Vagina (tissue), 2 donors: ENCODE measurements around the gene MPP7. TPM values are rescaled to one million over a fixed set of nuclear protein-coding genes. Genes with fewer than 3 reads are reported as not detected.

Experiments used
- DNase-seq, 2 donors: peaks; one replicate each; pipeline ENCODE4 v3.0.0-alpha.2; 2017; ENCODE audit errors: extremely low spot score in 2 of 2
- H3K27ac ChIP-seq: fragments of 200-600 bp; sonication (generic); one replicate; pipeline ENCODE4 v1.5.1; 2019
- H3K27me3 ChIP-seq: fragments of 200-600 bp; sonication (generic); one replicate; pipeline ENCODE4 v1.5.1; 2019
- H3K36me3 ChIP-seq, 2 donors: fragments of 200-600 bp; sonication (generic); one replicate each; pipeline ENCODE4 v1.5.1; 2017 to 2019
- H3K4me1 ChIP-seq: fragments of 200-600 bp; sonication (generic); one replicate; pipeline ENCODE4 v1.5.1; 2019
- H3K4me3 ChIP-seq, 2 donors: fragments of 200-600 bp; sonication (generic); 1 replicate in 1 of 2; 2 replicates in 1 of 2; pipeline ENCODE4 v1.5.1; 2016 to 2019
- H3K9me3 ChIP-seq: fragments of 200-600 bp; sonication (generic); one replicate; pipeline ENCODE4 v1.5.1; 2019
- CTCF ChIP-seq, 3 experiments: fragments of 450-650 bp in 2 of 3; fragments of 200-600 bp in 1 of 3; sonication (generic) in 1 of 3; IDR thresholded peaks; one replicate each; pipeline ENCODE4 v1.5.1; 2017 to 2019; ENCODE audit warnings: antibody characterized with exemption in 3 of 3, mild to moderate bottlenecking in 2 of 3, moderate library complexity in 2 of 3
- POLR2A ChIP-seq, 2 donors: fragments of 450-650 bp; IDR thresholded peaks; one replicate each; pipeline ENCODE4 v1.6.1; 2017; ENCODE audit warnings: antibody characterized with exemption in 2 of 2, mild to moderate bottlenecking in 2 of 2, moderate library complexity in 2 of 2
- POLR2AphosphoS5 ChIP-seq, 2 donors: sonication (generic); formaldehyde crosslinking; IDR thresholded peaks; one replicate each; pipeline ENCODE4 v1.9.0; 2017; ENCODE audit warnings: antibody characterized with exemption in 2 of 2, mild to moderate bottlenecking in 2 of 2, low read depth in 1 of 2; ENCODE audit not compliant: insufficient read depth in 1 of 2
- intact Hi-C: fragments of 100-400 bp; cut with DNase I; formaldehyde crosslinking; loops from one replicate; pipeline ENCODE4 v1.15.1; 2023
- total RNA-seq: library from RNA; depleted of rRNA; stranded (reverse); fragments of >200 nt; gene quantifications from one replicate; pipeline ENCODE4 v1.2.3, GENCODE V29; 2016

The MPP7 gene
- total RNA-seq, 1 donor from 2014 or later = 24.8 TPM

GRCh38 chr10:28332726-28333125 is 29.9 kb upstream of the MPP7 start:
- no peak for DNase-seq
- TF ChIP-seq CTCF (IDR thresholded peaks at IDR 0.05) (no peak), POLR2A (IDR thresholded peaks at IDR 0.05) (no peak), POLR2AphosphoS5 (IDR thresholded peaks at IDR 0.05; ENCODE audit: insufficient read depth in 1 of 2, low read depth in 1 of 2) (no peak)
- H3K36me3 ChIP-seq = no peaks in the 10 kb centered on the region
- H3K4me1 ChIP-seq = peaks cover 8% of the 10 kb centered on the region
- no peak overlapping the region for H3K4me3 ChIP-seq
- no peaks in the 10 kb centered on the region for H3K9me3 ChIP-seq
- peak overlapping the region; percentile 13 for H3K27ac ChIP-seq
- intact Hi-C loops = no loop called here
- H3K27me3 ChIP-seq = no peaks in the 10 kb centered on the region

GRCh38 chr10:28331841-28332240 is 29.0 kb upstream of the MPP7 start:
- intact Hi-C loops = no loop called here
- H3K27ac ChIP-seq = no peak overlapping the region

GRCh38 chr10:28331066-28331465 is 28.2 kb upstream of the MPP7 start:
- Histone ChIP-seq H3K4me1 (peaks cover 25% of the 10 kb centered on the region), H3K4me3 (no peak overlapping the region), H3K36me3 (no peaks in the 10 kb centered on the region), H3K27me3 (no peaks in the 10 kb centered on the region), H3K9me3 (no peaks in the 10 kb centered on the region), H3K27ac (no peak overlapping the region)
- intact Hi-C loops = no loop called here
- TF ChIP-seq CTCF (IDR thresholded peaks at IDR 0.05) (no peak), POLR2AphosphoS5 (IDR thresholded peaks at IDR 0.05; ENCODE audit: insufficient read depth in 1 of 2, low read depth in 1 of 2) (no peak), POLR2A (IDR thresholded peaks at IDR 0.05) (no peak)
- no peak for DNase-seq

More at GRCh38 chr10:28331841-28332240, 29.0 kb upstream of the MPP7 start:
- Histone ChIP-seq H3K9me3 (no peaks in the 10 kb centered on the region), H3K36me3 (no peaks in the 10 kb centered on the region), H3K27me3 (no peaks in the 10 kb centered on the region), H3K4me1 (peaks cover 17% of the 10 kb centered on the region), H3K4me3 (no peak overlapping the region)
- no peak for DNase-seq
- TF ChIP-seq CTCF (IDR thresholded peaks at IDR 0.05) = no peak
- no peak for TF ChIP-seq POLR2A (IDR thresholded peaks at IDR 0.05)
- TF ChIP-seq POLR2AphosphoS5 (IDR thresholded peaks at IDR 0.05; ENCODE audit: insufficient read depth in 1 of 2, low read depth in 1 of 2) = no peak

GRCh38 chr10:28328346-28328745 is 25.5 kb upstream of the MPP7 start:
- Histone ChIP-seq H3K4me1 (peaks cover 27% of the 10 kb centered on the region), H3K27ac (peak overlapping the region; percentile 56), H3K27me3 (no peaks in the 10 kb centered on the region), H3K9me3 (no peaks in the 10 kb centered on the region), H3K36me3 (no peaks in the 10 kb centered on the region), H3K4me3 (no peak overlapping the region)
- DNase-seq = no peak
- TF ChIP-seq CTCF (IDR thresholded peaks at IDR 0.05) (no peak), POLR2AphosphoS5 (IDR thresholded peaks at IDR 0.05; ENCODE audit: insufficient read depth in 1 of 2, low read depth in 1 of 2) (no peak), POLR2A (IDR thresholded peaks at IDR 0.05) (no peak)
- intact Hi-C loops = no loop called here

- TF ChIP-seq POLR2AphosphoS5 (IDR thresholded peaks at IDR 0.05; ENCODE audit: insufficient read depth in 1 of 2, low read depth in 1 of 2) (no peak), POLR2A (IDR thresholded peaks at IDR 0.05) (no peak), CTCF (IDR thresholded peaks at IDR 0.05) (no peak)
- Histone ChIP-seq H3K36me3 (no peaks in the 10 kb centered on the region), H3K9me3 (no peaks in the 10 kb centered on the region), H3K4me1 (peaks cover 27% of the 10 kb centered on the region), H3K27ac (peak overlapping the region; percentile 56), H3K27me3 (no peaks in the 10 kb centered on the region), H3K4me3 (no peak overlapping the region)
- DNase-seq = no peak
- intact Hi-C loops = no loop called here
Observed at GRCh38 chr10:28327491-28327880, 24.6 kb upstream of the MPP7 start.
